GM12891 (cell line): Measurements from ENCODE around the gene NLRX1.
A peak's percentile ranks its signal among the peaks of the same experiment; 100 is the strongest.

Experiments
- POLR2A ChIP-seq: IDR thresholded peaks from 2 replicates; pipeline ENCODE4 v1.6.1; 2011; ENCODE audit warnings: low read depth, low read length, control low read depth
- POLR2AphosphoS5 ChIP-seq: IDR thresholded peaks from 2 replicates; pipeline ENCODE4 v1.6.1; 2011; ENCODE audit warnings: low read depth, low read length, control low read depth
- POU2F2 ChIP-seq: IDR thresholded peaks from 2 replicates; pipeline ENCODE4 v1.6.1; 2011; ENCODE audit warnings: low read depth, mild to moderate bottlenecking, control low read depth, low read length, moderate library complexity
- SPI1 ChIP-seq: IDR thresholded peaks from 2 replicates; pipeline ENCODE4 v1.6.1; 2011; ENCODE audit warnings: low read depth, low read length, control low read depth
- TAF1 ChIP-seq: IDR thresholded peaks from 2 replicates; pipeline ENCODE4 v1.6.1; 2011; ENCODE audit warnings: low read depth, low read length, control low read depth

GRCh38 chr11:119121008-119121810 lies 47.3 kb upstream of the NLRX1 start, which contains the start of gene HINFP:
- TF ChIP-seq POLR2A (peak; percentile 64; the same call in 1 of the 2 replicates), POLR2AphosphoS5 (peak; percentile 67), TAF1 (peak; percentile 72), POU2F2 (no peak), SPI1 (peak; percentile 34; the same call in 1 of the 2 replicates)
